Measurements from ENCODE around the gene NTF4. TPM values are rescaled to one million over a fixed set of nuclear protein-coding genes. Genes with fewer than 3 reads are reported as not detected.
"Not testable (repeated sequence)": the region's sequence is repeated elsewhere in the genome, so short reads cannot be mapped to it uniquely, and the experiment has no call there.

Gene NTF4
- total RNA-seq, 1 donor: not detected

DNA sequence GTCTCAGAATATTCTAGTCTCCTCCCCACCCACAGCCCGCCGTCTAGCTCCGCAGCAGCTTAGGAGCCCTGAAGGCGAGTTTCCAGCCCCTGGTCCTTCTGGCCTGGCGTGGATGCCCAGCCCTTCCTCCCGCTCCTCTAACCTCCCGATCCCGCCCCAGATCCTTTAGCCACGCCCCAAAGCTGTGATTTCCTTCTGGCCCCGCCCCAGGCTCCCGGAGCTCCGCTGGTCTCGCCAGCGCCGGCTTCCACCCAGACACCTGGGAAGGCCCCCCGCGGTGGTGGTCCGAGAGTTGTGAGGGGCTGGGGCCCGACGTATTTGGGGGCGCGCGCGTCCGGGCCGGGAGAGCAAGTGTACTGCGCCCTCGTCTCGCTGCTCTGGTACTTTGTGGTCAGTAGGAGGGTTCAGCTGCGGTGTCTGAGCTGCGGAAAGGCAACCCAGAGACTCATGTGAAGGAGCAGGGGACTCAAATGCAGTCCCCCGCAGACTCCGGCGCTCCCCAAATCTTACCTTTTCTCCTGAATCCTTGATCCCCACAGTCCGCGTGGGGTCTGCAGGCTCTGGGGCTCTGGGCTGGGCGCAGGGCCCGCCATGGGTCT is 6.9 kb downstream of the NTF4 start, which contains the start of gene CGB7:
Gene CGB7, minus strand, starts transcription at position 114 of the 599 bp plus-strand sequence. CDS start 2,374 bp downstream, outside the sequence.
- no peak for DNase-seq (ENCODE audit: low read depth in 2 of 3, low spot score in 2 of 3)

- not testable (repeated sequence) for DNase-seq (ENCODE audit: low read depth in 2 of 3, low spot score in 2 of 3)
Measured at GRCh38 chr19:49056902-49057596, 7.6 kb downstream of the NTF4 start.

DNA sequence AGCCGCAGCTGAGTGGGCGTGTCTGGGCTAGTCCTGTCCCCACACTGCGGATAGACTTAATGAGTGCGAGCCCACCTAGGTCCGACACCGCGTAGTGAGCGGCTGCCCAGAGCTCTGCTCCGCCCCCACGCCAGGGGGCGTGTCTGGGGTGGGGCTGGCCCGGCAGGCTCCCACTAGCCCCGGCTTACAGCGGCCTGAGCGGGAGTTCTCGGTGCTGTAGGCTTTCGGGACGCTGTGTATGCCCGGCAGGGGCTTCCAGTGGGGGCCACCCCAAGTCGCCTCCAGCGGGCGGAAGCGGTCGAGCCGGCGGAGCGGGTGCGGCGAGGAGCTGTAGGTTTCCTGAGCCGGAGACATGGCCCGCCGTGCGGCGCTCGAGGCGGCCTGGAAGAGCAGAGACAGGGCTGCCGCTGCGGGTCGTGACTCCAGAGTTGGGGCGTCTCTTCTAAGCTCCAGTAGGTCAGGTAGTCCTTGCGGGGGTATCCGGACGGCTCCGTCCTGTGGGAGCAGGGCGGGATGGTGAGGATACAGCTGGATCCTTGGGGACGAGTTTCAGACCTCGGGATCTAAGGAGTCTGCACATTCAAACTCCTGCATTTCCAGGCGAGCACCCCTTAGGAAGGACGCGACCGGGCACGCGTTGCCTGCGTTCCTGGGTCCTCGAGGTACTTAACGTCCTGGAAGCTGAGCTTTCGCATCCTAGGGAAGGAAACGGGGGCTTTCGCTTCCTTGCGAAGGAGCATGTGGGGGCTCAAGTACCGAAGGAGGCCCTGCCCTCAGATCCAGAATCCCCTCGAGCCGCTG is 8.3 kb downstream of the NTF4 start:
- DNase-seq (ENCODE audit: low read depth in 2 of 3, low spot score in 2 of 3): peak in 1 of 3 donors; percentile 34

- not testable (repeated sequence) for DNase-seq (ENCODE audit: low read depth in 2 of 3, low spot score in 2 of 3)
Measured at GRCh38 chr19:49050376-49051033, 14.1 kb downstream of the NTF4 start.

DNA sequence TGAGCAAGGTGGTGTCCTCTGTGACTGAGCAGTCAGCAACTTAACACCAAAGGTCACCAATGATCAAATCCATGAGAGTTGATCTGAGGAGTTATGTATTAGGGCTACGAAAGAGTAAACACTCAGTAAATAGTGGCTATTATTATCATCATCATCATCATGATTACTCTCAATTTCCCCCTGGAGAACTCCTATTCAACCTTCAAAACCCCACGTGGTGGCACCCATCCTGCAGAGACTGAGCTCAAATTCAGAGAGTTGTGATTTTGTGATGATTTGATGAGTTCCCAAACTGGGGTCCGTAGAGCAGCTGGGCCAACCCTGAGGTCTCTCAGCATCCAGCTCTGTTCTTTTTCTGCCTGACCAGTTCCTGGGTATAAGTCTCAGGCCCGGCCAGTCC is 14.8 kb downstream of the NTF4 start:
- not testable (repeated sequence) for DNase-seq (ENCODE audit: low read depth in 2 of 3, low spot score in 2 of 3)

GRCh38 chr19:49049011-49049410 is 15.6 kb downstream of the NTF4 start, which contains the start of gene CGB8:
Gene CGB8, minus strand, starts transcription at chr19:49049111. Its CDS starts 372 bp downstream, at chr19:49048739.
- DNase-seq (ENCODE audit: low read depth in 2 of 3, low spot score in 2 of 3): not testable (repeated sequence)

- not testable (repeated sequence) for DNase-seq (ENCODE audit: low read depth in 2 of 3, low spot score in 2 of 3)
Measured at GRCh38 chr19:49043548-49043947, 21.1 kb downstream of the NTF4 start, which contains the start of gene CGB5. Gene CGB5, plus strand, starts transcription at chr19:49043848. Its CDS starts 362 bp downstream, at chr19:49044210.

- DNase-seq (ENCODE audit: low read depth in 2 of 3, low spot score in 2 of 3): not testable (repeated sequence)
Measured at GRCh38 chr19:49042666-49043065, 22.0 kb downstream of the NTF4 start.

- no peak for DNase-seq (ENCODE audit: low read depth in 2 of 3, low spot score in 2 of 3)
Measured at GRCh38 chr19:49042177-49042576, 22.4 kb downstream of the NTF4 start.

GRCh38 chr19:49039736-49040135 is 24.9 kb downstream of the NTF4 start:
- not testable (repeated sequence) for DNase-seq (ENCODE audit: low read depth in 2 of 3, low spot score in 2 of 3)

GRCh38 chr19:49038557-49039276 is 25.9 kb downstream of the NTF4 start:
- DNase-seq (ENCODE audit: low read depth in 2 of 3, low spot score in 2 of 3): not testable (repeated sequence)

DNA sequence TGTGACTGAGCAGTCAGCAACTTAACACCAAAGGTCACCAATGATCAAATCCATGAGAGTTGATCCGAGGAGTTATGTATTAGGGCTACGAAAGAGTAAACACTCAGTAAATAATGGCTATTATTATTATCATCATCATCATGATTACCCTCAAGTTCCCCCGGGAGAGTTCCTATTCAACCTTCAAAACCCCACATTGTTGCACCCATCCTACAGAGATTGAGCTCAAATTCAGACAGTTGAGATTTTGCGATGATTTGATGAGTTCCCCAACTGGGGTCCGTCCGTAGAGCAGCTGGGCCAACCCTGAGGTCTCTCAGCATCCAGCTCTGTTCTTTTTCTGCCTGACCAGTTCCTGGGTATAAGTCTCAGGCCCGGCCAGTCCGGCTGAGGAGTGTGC is 26.5 kb downstream of the NTF4 start:
- not testable (repeated sequence) for DNase-seq (ENCODE audit: low read depth in 2 of 3, low spot score in 2 of 3)

DNA sequence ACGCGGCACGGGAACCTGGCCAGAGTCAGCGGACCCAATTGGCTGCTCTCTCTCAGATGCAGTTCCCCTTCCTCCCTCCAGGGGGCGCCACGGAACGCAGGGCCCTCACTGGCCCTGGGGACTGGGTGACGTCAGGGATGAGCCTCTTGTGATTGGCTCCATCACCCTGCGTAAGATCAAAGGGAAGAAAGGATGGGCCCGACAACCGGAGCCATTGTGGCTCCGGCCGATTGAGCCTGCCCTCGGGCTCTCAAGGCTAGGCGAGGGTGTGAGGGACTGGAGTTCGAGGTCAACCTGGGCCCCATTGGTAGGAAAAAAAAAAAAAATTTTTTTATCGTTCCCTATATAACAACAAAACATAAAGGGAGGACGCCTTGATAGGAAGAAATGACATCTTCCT is 27.8 kb downstream of the NTF4 start, which contains the start of gene CGB1:
Gene CGB1, minus strand, starts transcription at position 81 of the 400 bp plus-strand sequence. CDS start 184 bp downstream, outside the sequence.
- DNase-seq (ENCODE audit: low read depth in 2 of 3, low spot score in 2 of 3): not testable (repeated sequence)

DNA sequence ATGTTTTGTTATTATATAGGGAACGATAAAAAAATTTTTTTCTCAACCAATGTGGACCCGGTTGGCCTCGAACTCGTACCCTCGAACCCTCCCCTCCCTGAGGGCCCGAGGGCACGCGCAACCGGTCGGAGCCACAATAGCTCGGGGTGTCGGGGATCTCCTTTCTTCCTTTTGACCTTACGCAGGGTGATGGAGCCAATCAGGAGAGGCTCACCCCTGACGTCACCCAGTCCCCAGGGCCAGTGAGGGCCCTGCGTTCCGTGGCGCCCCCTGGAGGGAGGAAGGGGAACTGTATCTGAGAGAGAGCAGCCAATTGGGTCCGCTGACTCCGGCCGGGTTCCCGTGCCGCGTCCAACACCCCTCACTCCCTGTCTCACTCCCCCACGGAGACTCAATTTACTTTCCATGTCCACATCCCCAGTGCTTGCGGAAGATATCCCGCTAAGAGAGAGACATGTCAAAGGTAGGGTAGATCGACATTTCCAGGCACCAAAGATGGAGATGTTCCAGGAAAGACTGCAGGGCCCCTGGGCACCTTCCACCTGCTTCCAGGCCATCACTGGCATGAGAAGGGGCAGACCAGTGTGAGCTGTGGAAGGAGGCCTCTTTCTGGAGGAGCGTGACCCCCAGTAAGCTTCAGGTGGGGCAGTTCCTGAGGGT is 32.8 kb downstream of the NTF4 start, which contains the start of gene CGB2:
Gene CGB2, plus strand, starts transcription at position 249 of the 660 bp plus-strand sequence. Its CDS starts 206 bp downstream, at position 455.
- DNase-seq (ENCODE audit: low read depth in 2 of 3, low spot score in 2 of 3): peak in 2 of 3 donors; percentile 50 to 60

- DNase-seq (ENCODE audit: low read depth in 2 of 3, low spot score in 2 of 3): not testable (repeated sequence)
Measured at GRCh38 chr19:49030323-49030722, 34.3 kb downstream of the NTF4 start.

- not testable (repeated sequence) for DNase-seq (ENCODE audit: low read depth in 2 of 3, low spot score in 2 of 3)
Measured at GRCh38 chr19:49029749-49030148, 34.9 kb downstream of the NTF4 start.

DNA sequence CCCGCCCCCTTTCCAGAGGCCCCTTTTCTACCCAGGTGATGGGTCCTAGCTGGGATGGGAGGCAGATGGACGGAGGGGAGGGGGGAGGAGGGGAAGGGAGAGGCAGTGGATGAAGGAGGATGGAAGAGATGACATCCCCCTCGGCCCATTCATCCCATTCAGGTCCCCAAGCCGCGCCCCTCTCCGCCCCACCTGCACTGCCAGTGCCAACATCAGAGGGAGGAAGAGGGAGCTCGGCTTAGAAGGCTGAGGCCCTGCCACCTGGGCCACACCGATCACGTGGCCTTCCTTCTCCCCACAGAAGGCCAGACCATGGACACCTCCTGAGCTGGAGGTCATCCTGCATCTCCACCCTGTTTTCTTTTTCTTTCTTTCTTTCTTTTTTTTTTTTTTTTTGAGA is 35.9 kb downstream of the NTF4 start:
- not testable (repeated sequence) for DNase-seq (ENCODE audit: low read depth in 2 of 3, low spot score in 2 of 3)

DNA sequence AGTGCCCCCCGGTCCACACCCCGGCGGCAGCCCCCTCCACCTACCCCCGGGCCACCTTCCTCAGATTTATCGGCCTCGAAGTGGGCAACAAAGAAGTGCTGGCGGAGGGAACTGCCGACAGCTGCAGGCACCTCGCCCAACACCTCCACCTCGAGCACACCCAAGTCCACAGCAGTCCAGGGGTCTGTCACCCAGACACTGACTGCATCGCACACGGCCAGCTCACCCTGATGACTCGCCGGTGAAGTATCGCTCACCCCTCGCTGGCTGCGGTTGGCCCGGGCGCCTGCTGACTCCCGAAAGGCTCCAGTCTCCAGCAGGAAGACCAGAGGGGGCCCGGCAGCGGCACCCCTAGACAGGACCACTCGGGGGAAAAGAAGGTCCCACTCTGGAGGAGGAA is 39.0 kb downstream of the NTF4 start:
- DNase-seq (ENCODE audit: low read depth in 2 of 3, low spot score in 2 of 3): not testable (repeated sequence)

- not testable (repeated sequence) for DNase-seq (ENCODE audit: low read depth in 2 of 3, low spot score in 2 of 3)
Measured at GRCh38 chr19:49025088-49025487, 39.5 kb downstream of the NTF4 start.

All from hematopoietic multipotent progenitor cell (in vitro differentiated cells).